Adrenal gland (tissue), 5 donors: ENCODE data around the gene THRB.

Experiments
- POLR2A ChIP-seq, 2 donors: fragments of 450-650 bp; IDR thresholded peaks; one replicate each; pipeline ENCODE4 v1.6.1; 2017; ENCODE audit warnings: antibody characterized with exemption in 2 of 2, mild to moderate bottlenecking in 2 of 2, moderate library complexity in 1 of 2
- TF ChIP-seq, protein P1 (sequence below), 6 experiments: fragments of 450-650 bp in 4 of 6; fragments of 200-600 bp in 2 of 6; sonication (generic) in 1 of 6; IDR thresholded peaks; 1 replicate in 5 of 6; 2 replicates in 1 of 6; pipeline versions ENCODE4 v1.5.1 to v1.8.0; 2016 to 2021; ENCODE audit warnings: antibody characterized with exemption in 6 of 6, mild to moderate bottlenecking in 2 of 6, moderate library complexity in 1 of 6
- donor health status: DM: no; HTN: no; CAD: no.

DNA sequence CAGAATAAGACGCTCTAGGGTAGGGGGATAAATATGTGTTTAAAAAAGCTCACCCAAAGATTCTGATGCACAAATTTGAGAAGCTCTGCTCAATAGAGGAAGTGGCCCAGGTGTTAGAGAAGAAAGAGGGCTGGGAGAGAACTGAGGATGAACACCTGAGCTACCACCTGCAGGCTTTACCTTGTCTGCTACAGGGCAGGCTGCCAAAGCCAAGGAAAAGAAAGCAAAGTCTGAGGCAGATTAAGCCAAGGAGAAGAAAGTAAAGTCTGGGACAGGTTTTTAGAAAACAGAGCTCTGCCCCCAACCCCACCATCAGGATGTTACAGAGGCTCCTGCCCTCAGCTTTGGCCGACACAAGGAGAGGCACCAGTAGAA, 92.9 kb downstream of the THRB start:
- TF ChIP-seq, protein P1, sequence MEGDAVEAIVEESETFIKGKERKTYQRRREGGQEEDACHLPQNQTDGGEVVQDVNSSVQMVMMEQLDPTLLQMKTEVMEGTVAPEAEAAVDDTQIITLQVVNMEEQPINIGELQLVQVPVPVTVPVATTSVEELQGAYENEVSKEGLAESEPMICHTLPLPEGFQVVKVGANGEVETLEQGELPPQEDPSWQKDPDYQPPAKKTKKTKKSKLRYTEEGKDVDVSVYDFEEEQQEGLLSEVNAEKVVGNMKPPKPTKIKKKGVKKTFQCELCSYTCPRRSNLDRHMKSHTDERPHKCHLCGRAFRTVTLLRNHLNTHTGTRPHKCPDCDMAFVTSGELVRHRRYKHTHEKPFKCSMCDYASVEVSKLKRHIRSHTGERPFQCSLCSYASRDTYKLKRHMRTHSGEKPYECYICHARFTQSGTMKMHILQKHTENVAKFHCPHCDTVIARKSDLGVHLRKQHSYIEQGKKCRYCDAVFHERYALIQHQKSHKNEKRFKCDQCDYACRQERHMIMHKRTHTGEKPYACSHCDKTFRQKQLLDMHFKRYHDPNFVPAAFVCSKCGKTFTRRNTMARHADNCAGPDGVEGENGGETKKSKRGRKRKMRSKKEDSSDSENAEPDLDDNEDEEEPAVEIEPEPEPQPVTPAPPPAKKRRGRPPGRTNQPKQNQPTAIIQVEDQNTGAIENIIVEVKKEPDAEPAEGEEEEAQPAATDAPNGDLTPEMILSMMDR (IDR thresholded peaks at IDR 0.05) = no peak
- TF ChIP-seq POLR2A (IDR thresholded peaks at IDR 0.05) = no peak
